Fibroblast of lung (primary cell): ENCODE results near the gene JARID2. TPM values are rescaled to one million over a fixed set of nuclear protein-coding genes. Genes with fewer than 3 reads are reported as not detected.
A peak's percentile ranks its signal among the peaks of the same experiment; 100 is the strongest.

Source experiments
- DNase-seq, 2 donors: peaks; one replicate each; pipeline versions ENCODE4 v3.0.0 to v3.0.0-alpha.2; 2010; ENCODE audit warnings: low read depth in 2 of 2
- H2AFZ ChIP-seq: 2 replicates; pipeline ENCODE4 v1.5.1; 2012; ENCODE audit warnings: low read length, control low read depth, inconsistent platforms
- H3K27ac ChIP-seq: 2 replicates; pipeline ENCODE4 v1.5.1; 2011; ENCODE audit warnings: low read length, control low read depth; ENCODE audit not compliant: insufficient read depth
- H3K27me3 ChIP-seq: 2 replicates; pipeline ENCODE4 v1.5.1; 2011; ENCODE audit warnings: mild to moderate bottlenecking, low read length; ENCODE audit not compliant: control insufficient read depth, insufficient read depth
- H3K36me3 ChIP-seq: 2 replicates; pipeline ENCODE4 v1.5.1; 2011; ENCODE audit warnings: low read length; ENCODE audit not compliant: control insufficient read depth, insufficient read depth
- H3K4me1 ChIP-seq: 2 replicates; pipeline ENCODE4 v1.5.1; 2011; ENCODE audit warnings: low read length; ENCODE audit not compliant: control insufficient read depth, insufficient read depth; ENCODE audit errors: extremely low read depth
- H3K4me2 ChIP-seq: 2 replicates; pipeline ENCODE4 v1.5.1; 2011; ENCODE audit warnings: low read length, control low read depth; ENCODE audit not compliant: insufficient read depth; ENCODE audit errors: extremely low read depth
- H3K4me3 ChIP-seq, 4 experiments: fragments of 200-600 bp in 1 of 4; sonication (generic) in 1 of 4; replicated peaks in 1 of 4; 2 replicates each; pipeline ENCODE4 v1.5.1; 2011 to 2016; ENCODE audit warnings: low read length in 4 of 4, low read depth in 3 of 4, mild to moderate bottlenecking in 3 of 4, control low read depth in 2 of 4, inconsistent platforms in 1 of 4, mixed read lengths in 1 of 4; ENCODE audit not compliant: insufficient read depth in 1 of 4; ENCODE audit errors: control extremely low read depth in 1 of 4
- H3K79me2 ChIP-seq: 2 replicates; pipeline ENCODE4 v1.5.1; 2012; ENCODE audit warnings: mild to moderate bottlenecking, low read length, inconsistent platforms; ENCODE audit not compliant: control insufficient read depth, insufficient read depth
- H3K9ac ChIP-seq: 2 replicates; pipeline ENCODE4 v1.5.1; 2011; ENCODE audit warnings: mild to moderate bottlenecking, low read length, control low read depth; ENCODE audit not compliant: insufficient read depth
- H3K9me3 ChIP-seq: 2 replicates; pipeline ENCODE4 v1.5.1; 2012; ENCODE audit warnings: low read depth, low read length; ENCODE audit not compliant: control insufficient read depth, insufficient read depth
- H4K20me1 ChIP-seq: 2 replicates; pipeline ENCODE4 v1.5.1; 2011; ENCODE audit warnings: low read length; ENCODE audit not compliant: control insufficient read depth, insufficient read depth; ENCODE audit errors: extremely low read depth
- CTCF ChIP-seq, 2 donors: IDR thresholded peaks in 1 of 2; conservative IDR thresholded peaks in 1 of 2; 1 replicate in 1 of 2; 2 replicates in 1 of 2; pipeline ENCODE4 v1.5.1; 2011 to 2012; ENCODE audit warnings: low read length in 2 of 2, control low read depth in 1 of 2, inconsistent platforms in 1 of 2, low read depth in 1 of 2, mild to moderate bottlenecking in 1 of 2
- EZH2 ChIP-seq: IDR thresholded peaks from 2 replicates; pipeline ENCODE4 v1.5.1; 2012; ENCODE audit warnings: low read length, control low read depth, mild to moderate bottlenecking; ENCODE audit errors: missing control alignments
- polyA plus RNA-seq, 2 donors: library from polyadenylated mRNA; depleted of rRNA in 1 of 2; stranded (reverse) in 1 of 2; unstranded in 1 of 2; fragments of >200 nt; gene quantifications; 2 replicates each; pipeline ENCODE4 v1.2.1, GENCODE V29; 2011 to 2012; ENCODE audit warnings: missing spikeins in 1 of 2
- total RNA-seq: library from RNA; depleted of rRNA; stranded (reverse); fragments of >200 nt; gene quantifications from 2 replicates; pipeline ENCODE4 v1.2.1, GENCODE V29; 2014

Gene JARID2
- total and polyA plus RNA-seq, 2 donors (not counting 1 experiment from before 2014, with no cell fraction given), result 5.0 to 8.2 TPM

- TF ChIP-seq CTCF (conservative IDR thresholded peaks at IDR 0.05 in 1 of 2, IDR thresholded peaks at IDR 0.05 in 1 of 2; ENCODE audit: low read depth in 1 of 2, low read length in 2 of 2) (no peak), EZH2 (no peak)
- H3K79me2 ChIP-seq, result peaks cover 8% of the 10 kb centered on the region
- H4K20me1 ChIP-seq, result peaks cover 1% of the 10 kb centered on the region
- H3K9ac ChIP-seq, result no peak overlapping the region
- no peak overlapping the region for H3K4me2 ChIP-seq
- no peaks in the 10 kb centered on the region for H3K36me3 ChIP-seq
- no peak overlapping the region for H2AFZ ChIP-seq
- H3K4me1 ChIP-seq, result no peaks in the 10 kb centered on the region
- H3K27me3 ChIP-seq, result no peaks in the 10 kb centered on the region
- no peaks in the 10 kb centered on the region for H3K9me3 ChIP-seq
- no peak overlapping the region for H3K4me3 ChIP-seq
- peak in 1 of 2 donors; percentile 83 for DNase-seq
- H3K27ac ChIP-seq, result no peak overlapping the region
These were observed 112.9 kb downstream of the JARID2 start for GRCh38 chr6:15358579-15359327.

GRCh38 chr6:15359335-15359862 lies 113.5 kb downstream of the JARID2 start:
- Histone ChIP-seq H4K20me1 (peaks cover 1% of the 10 kb centered on the region), H3K4me1 (no peaks in the 10 kb centered on the region), H3K9ac (no peak overlapping the region), H2AFZ (no peak overlapping the region), H3K36me3 (no peaks in the 10 kb centered on the region), H3K27me3 (no peaks in the 10 kb centered on the region), H3K9me3 (no peaks in the 10 kb centered on the region), H3K4me2 (no peak overlapping the region), H3K4me3 (no peak overlapping the region), H3K79me2 (peaks cover 8% of the 10 kb centered on the region), H3K27ac (no peak overlapping the region)
- TF ChIP-seq CTCF (conservative IDR thresholded peaks at IDR 0.05 in 1 of 2, IDR thresholded peaks at IDR 0.05 in 1 of 2; ENCODE audit: low read depth in 1 of 2, low read length in 2 of 2) (no peak), EZH2 (no peak)
- DNase-seq, result peak in 1 of 2 donors; percentile 51

- no peak overlapping the region for H3K9ac ChIP-seq
- H3K4me2 ChIP-seq, result no peak overlapping the region
- no peaks in the 10 kb centered on the region for H3K36me3 ChIP-seq
- TF ChIP-seq CTCF (conservative IDR thresholded peaks at IDR 0.05 in 1 of 2, IDR thresholded peaks at IDR 0.05 in 1 of 2; ENCODE audit: low read depth in 1 of 2, low read length in 2 of 2) (no peak), EZH2 (no peak)
- no peak overlapping the region for H3K4me3 ChIP-seq
- H3K4me1 ChIP-seq, result peaks cover 2% of the 10 kb centered on the region
- peaks cover 1% of the 10 kb centered on the region for H4K20me1 ChIP-seq
- no peak for DNase-seq
- peaks cover 8% of the 10 kb centered on the region for H3K79me2 ChIP-seq
- H3K27ac ChIP-seq, result no peak overlapping the region
- H2AFZ ChIP-seq, result no peak overlapping the region
- H3K27me3 ChIP-seq, result no peaks in the 10 kb centered on the region
- H3K9me3 ChIP-seq, result no peaks in the 10 kb centered on the region
These were observed 114.4 kb downstream of the JARID2 start for GRCh38 chr6:15360300-15360699.
